ENCODE measurements around the gene DDX50.
"Not testable (repeated sequence)": the region's sequence is repeated elsewhere in the genome, so short reads cannot be mapped to it uniquely, and the experiment has no call there.

Gene DDX50

DNA sequence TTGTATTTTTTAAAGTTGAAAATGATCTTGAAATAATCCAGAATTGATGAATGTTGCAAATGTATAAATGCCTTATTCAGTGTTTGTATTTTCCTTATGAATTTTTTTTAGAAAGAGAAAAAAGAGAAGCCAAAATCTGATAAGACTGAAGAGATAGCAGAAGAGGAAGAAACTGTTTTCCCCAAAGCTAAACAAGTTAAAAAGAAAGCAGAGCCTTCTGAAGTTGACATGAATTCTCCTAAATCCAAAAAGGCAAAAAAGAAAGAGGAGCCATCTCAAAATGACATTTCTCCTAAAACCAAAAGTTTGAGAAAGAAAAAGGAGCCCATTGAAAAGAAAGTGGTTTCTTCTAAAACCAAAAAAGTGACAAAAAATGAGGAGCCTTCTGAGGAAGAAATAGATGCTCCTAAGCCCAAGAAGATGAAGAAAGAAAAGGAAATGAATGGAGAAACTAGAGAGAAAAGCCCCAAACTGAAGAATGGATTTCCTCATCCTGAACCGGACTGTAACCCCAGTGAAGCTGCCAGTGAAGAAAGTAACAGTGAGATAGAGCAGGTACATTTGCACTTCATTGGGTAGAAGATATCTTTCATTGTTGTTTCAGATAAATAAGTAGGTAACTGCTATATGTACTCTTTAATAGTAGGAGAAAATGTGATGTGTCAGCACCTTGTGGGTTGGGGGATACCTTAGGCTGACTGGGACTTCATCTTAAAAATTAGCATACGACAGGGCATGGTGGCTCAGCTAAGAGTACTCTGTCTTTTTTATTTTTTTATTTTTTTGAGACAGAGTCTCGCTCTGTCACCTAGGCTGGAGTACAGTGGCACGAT, 58.8 kb downstream of the DDX50 start:
- DNase-seq (ENCODE audit: low spot score) = no peak
- TF ChIP-seq, protein P1, sequence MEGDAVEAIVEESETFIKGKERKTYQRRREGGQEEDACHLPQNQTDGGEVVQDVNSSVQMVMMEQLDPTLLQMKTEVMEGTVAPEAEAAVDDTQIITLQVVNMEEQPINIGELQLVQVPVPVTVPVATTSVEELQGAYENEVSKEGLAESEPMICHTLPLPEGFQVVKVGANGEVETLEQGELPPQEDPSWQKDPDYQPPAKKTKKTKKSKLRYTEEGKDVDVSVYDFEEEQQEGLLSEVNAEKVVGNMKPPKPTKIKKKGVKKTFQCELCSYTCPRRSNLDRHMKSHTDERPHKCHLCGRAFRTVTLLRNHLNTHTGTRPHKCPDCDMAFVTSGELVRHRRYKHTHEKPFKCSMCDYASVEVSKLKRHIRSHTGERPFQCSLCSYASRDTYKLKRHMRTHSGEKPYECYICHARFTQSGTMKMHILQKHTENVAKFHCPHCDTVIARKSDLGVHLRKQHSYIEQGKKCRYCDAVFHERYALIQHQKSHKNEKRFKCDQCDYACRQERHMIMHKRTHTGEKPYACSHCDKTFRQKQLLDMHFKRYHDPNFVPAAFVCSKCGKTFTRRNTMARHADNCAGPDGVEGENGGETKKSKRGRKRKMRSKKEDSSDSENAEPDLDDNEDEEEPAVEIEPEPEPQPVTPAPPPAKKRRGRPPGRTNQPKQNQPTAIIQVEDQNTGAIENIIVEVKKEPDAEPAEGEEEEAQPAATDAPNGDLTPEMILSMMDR (IDR thresholded peaks at IDR 0.05) = no peak
- Histone ChIP-seq H3K4me3 (no peak overlapping the region), H3K27ac (no peak overlapping the region)

DNA sequence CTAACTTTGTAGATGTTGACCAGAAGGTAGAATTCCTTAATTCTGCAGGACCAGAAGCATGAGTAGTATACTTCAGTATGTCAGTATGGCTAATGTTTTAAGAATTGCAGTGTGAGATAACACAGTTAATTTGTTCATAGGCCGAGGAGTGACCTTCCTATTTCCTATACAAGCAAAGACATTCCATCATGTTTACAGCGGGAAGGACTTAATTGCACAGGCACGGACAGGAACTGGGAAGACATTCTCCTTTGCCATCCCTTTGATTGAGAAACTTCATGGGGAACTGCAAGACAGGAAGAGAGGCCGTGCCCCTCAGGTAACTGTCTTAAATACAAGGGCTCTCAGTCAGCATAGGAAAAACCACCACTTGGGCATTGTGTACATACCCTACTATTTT, 62.0 kb downstream of the DDX50 start:
- Histone ChIP-seq H3K27ac (no peak overlapping the region), H3K4me3 (no peak overlapping the region)
- TF ChIP-seq, protein P1 (IDR thresholded peaks at IDR 0.05) = no peak
- DNase-seq (ENCODE audit: low spot score) = no peak

DNA sequence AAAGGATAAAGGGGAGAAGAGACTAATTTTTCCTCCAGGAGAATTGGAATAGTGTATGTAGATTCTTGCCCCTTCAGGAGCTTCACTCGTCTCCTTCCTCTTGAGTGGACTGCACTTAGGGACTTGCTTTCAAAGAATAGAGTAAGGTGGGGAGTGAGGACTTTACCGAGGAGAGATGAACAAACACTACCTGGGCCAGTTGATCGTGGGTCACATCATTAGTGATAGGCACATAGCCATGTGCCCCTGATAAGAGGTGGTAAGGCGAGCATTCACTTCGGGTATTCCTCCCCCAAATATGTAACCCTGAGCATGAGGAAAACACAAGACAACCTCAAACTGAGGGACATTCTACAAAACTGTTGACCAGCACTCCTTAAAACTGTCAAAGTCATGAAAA, 72.9 kb downstream of the DDX50 start:
- Histone ChIP-seq H3K27ac (no peak overlapping the region), H3K4me3 (no peak overlapping the region)
- DNase-seq (ENCODE audit: low spot score) = no peak
- TF ChIP-seq, protein P1 (IDR thresholded peaks at IDR 0.05) = no peak

DNA sequence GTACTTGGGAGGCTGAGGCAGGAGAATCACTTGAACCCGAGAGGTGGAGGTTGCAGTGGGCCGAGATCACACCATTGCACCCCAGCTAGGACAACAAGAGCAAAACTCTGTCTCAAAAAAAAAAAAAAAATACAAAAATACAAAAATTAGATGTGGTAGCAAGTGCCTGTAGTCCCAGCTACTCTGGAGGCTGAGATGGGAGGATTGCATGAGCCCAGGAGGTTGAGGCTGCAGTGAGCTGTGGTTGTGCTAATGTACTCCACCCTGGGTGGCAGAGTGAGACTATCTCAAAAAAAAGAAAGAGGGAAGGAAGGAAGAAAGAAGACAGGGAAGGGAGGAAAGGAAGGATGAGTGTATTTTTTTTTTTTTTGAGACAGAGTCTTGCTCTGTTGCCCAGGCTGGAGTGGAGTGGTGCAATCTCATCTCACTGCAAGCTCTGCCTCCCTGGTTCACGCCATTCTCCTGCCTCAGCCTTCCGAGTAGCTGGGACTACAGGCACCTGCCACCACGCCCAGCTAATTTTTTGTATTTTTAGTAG, 74.9 kb downstream of the DDX50 start:
- not testable (repeated sequence) for H3K4me3 ChIP-seq; H3K27ac ChIP-seq; DNase-seq (ENCODE audit: low spot score)

GRCh38 chr10:68979738-68980137, 78.6 kb downstream of the DDX50 start:
- not testable (repeated sequence) for H3K4me3 ChIP-seq; H3K27ac ChIP-seq; DNase-seq (ENCODE audit: low spot score)

- H3K27ac ChIP-seq = no peak overlapping the region
Observed at GRCh38 chr10:68981074-68981473, 80.0 kb downstream of the DDX50 start.

GRCh38 chr10:68982389-68982788, 81.3 kb downstream of the DDX50 start:
- DNase-seq (ENCODE audit: low spot score) = no peak
- Histone ChIP-seq H3K4me3 (no peak overlapping the region), H3K27ac (no peak overlapping the region)
- TF ChIP-seq, protein P1 (IDR thresholded peaks at IDR 0.05) = no peak

More at GRCh38 chr10:68981074-68981473, 80.0 kb downstream of the DDX50 start:
- TF ChIP-seq, protein P1 (IDR thresholded peaks at IDR 0.05) = no peak
- DNase-seq (ENCODE audit: low spot score) = no peak
- no peak overlapping the region for H3K4me3 ChIP-seq

DNA sequence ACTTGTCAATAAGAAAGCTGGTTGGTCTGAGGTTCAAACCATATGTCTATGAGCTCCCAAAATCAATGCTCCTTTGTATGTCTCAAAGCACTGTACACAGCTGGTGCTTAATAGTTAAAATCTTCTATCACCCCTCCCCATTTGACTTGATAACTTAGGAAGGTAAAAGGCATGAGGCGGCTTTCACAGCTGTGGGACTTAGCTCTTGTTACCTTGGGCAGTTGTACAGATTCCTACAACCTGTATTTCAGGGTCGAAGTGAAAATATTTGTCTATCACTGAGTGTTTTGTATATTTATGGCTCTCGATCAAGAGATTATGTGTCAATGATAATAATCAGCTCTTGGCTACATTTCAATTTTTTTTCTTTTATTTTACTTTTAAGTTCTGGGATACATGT, 86.5 kb downstream of the DDX50 start:
- TF ChIP-seq, protein P1 (IDR thresholded peaks at IDR 0.05) = no peak
- Histone ChIP-seq H3K4me3 (no peak overlapping the region), H3K27ac (no peak overlapping the region)
- DNase-seq (ENCODE audit: low spot score) = no peak

Measured in coronary artery (tissue), 2 donors.